HepG2 (cell line): ENCODE data around the gene WDR87. TPM values are rescaled to one million over a fixed set of nuclear protein-coding genes. Genes with fewer than 3 reads are reported as not detected.
A peak's percentile ranks its signal among the peaks of the same experiment; 100 is the strongest.

ENCODE experiments used
- ARID5B ChIP-seq: IDR thresholded peaks from 2 replicates; pipeline ENCODE4 v1.4.0; 2020; ENCODE audit warnings: mild to moderate bottlenecking, missing genetic modification reagents
- EEA1 ChIP-seq: sonication (generic); formaldehyde crosslinking; IDR thresholded peaks from 2 replicates; pipeline ENCODE4 v1.5.1; 2020; ENCODE audit warnings: mild to moderate bottlenecking, missing genetic modification reagents, borderline replicate concordance
- ELF3 ChIP-seq: IDR thresholded peaks from 2 replicates; pipeline ENCODE4 v1.6.1; 2016; ENCODE audit warnings: missing genetic modification reagents, missing compliant biosample characterization
- GATAD2A ChIP-seq: IDR thresholded peaks from 2 replicates; pipeline ENCODE4 v1.6.1; 2016
- GZF1 ChIP-seq: sonication (generic); formaldehyde crosslinking; IDR thresholded peaks from 2 replicates; pipeline ENCODE4 v1.5.1; 2020; ENCODE audit warnings: mild to moderate bottlenecking, missing genetic modification reagents
- HNF4G ChIP-seq, 2 experiments: sonication (generic) in 1 of 2; formaldehyde crosslinking in 1 of 2; IDR thresholded peaks; 2 replicates each; pipeline versions ENCODE4 v1.4.0 to v1.6.1; 2011 to 2020; ENCODE audit warnings: borderline replicate concordance in 2 of 2, low read depth in 2 of 2, mild to moderate bottlenecking in 2 of 2, low read length in 1 of 2, missing genetic modification reagents in 1 of 2, moderate library complexity in 1 of 2
- KLF13 ChIP-seq: sonication (generic); formaldehyde crosslinking; IDR thresholded peaks from 2 replicates; pipeline ENCODE4 v1.4.0; 2020; ENCODE audit warnings: mild to moderate bottlenecking, missing genetic modification reagents
- KLF9 ChIP-seq: IDR thresholded peaks from 2 replicates; pipeline ENCODE4 v1.6.1; 2016; ENCODE audit warnings: low read depth
- NR2C2 ChIP-seq: sonication (generic); formaldehyde crosslinking; IDR thresholded peaks from 2 replicates; pipeline ENCODE4 v1.4.0; 2020; ENCODE audit warnings: missing genetic modification reagents, mild to moderate bottlenecking, moderate library complexity, borderline replicate concordance
- PBX3 ChIP-seq: sonication (generic); formaldehyde crosslinking; IDR thresholded peaks from 2 replicates; pipeline ENCODE4 v1.8.1; 2023; ENCODE audit warnings: missing genetic modification reagents, inconsistent platforms, borderline replicate concordance
- PHB2 ChIP-seq: fragments of 450-650 bp; IDR thresholded peaks from 2 replicates; pipeline ENCODE4 v1.6.1; 2018; ENCODE audit not compliant: partially characterized antibody
- TEAD3 ChIP-seq: optimal IDR thresholded peaks from 2 replicates; pipeline ENCODE3; 2016; ENCODE audit warnings: borderline replicate concordance
- U2AF1 ChIP-seq: fragments of 200-400 bp; formaldehyde crosslinking; optimal IDR thresholded peaks from 2 replicates; pipeline ENCODE3; 2017; ENCODE audit warnings: mild to moderate bottlenecking, low read depth, low read length
- ZFP82 ChIP-seq: sonication (generic); formaldehyde crosslinking; IDR thresholded peaks from 2 replicates; pipeline ENCODE4 v1.5.1; 2020; ENCODE audit warnings: mild to moderate bottlenecking, missing genetic modification reagents, borderline replicate concordance
- ZNF17 ChIP-seq: sonication (generic); formaldehyde crosslinking; IDR thresholded peaks from 2 replicates; pipeline ENCODE4 v1.5.0; 2020; ENCODE audit warnings: mild to moderate bottlenecking, missing genetic modification reagents
- ZNF547 ChIP-seq: sonication (generic); formaldehyde crosslinking; IDR thresholded peaks from 2 replicates; pipeline ENCODE4 v1.5.1; 2020; ENCODE audit warnings: mild to moderate bottlenecking, missing genetic modification reagents
- ZNF615 ChIP-seq: sonication (generic); formaldehyde crosslinking; IDR thresholded peaks from 2 replicates; pipeline ENCODE4 v1.5.0; 2020; ENCODE audit warnings: mild to moderate bottlenecking, missing genetic modification reagents, borderline replicate concordance
- polyA plus RNA-seq, 8 experiments: library from polyadenylated mRNA; depleted of rRNA in 3 of 8; stranded (reverse) in 7 of 8; unstranded in 1 of 8; fragments of >200 nt; fragmentation: Illumina TruSeq in 4 of 8; extraction: Trizol in 4 of 8; gene quantifications; 2 replicates each; pipeline versions ENCODE4 v1.2.1 to v1.2.3, GENCODE V29; 2011 to 2016; ENCODE audit warnings: low read depth in 4 of 8, missing spikeins in 1 of 8, mixed read lengths in 1 of 8; ENCODE audit not compliant: insufficient read depth in 1 of 8
- total RNA-seq, 5 experiments: library from RNA; depleted of rRNA; stranded (reverse); fragments of >200 nt; fragmentation: Illumina TruSeq; extraction: Trizol; gene quantifications; 2 replicates each; pipeline ENCODE4 v1.2.3, GENCODE V29; 2016; ENCODE audit warnings: low read depth in 1 of 5

Gene WDR87
- total and polyA plus RNA-seq, 2 of the 13 experiments (the other 11 are each of a cell fraction or from before 2014, with no cell fraction given) = not detected

DNA sequence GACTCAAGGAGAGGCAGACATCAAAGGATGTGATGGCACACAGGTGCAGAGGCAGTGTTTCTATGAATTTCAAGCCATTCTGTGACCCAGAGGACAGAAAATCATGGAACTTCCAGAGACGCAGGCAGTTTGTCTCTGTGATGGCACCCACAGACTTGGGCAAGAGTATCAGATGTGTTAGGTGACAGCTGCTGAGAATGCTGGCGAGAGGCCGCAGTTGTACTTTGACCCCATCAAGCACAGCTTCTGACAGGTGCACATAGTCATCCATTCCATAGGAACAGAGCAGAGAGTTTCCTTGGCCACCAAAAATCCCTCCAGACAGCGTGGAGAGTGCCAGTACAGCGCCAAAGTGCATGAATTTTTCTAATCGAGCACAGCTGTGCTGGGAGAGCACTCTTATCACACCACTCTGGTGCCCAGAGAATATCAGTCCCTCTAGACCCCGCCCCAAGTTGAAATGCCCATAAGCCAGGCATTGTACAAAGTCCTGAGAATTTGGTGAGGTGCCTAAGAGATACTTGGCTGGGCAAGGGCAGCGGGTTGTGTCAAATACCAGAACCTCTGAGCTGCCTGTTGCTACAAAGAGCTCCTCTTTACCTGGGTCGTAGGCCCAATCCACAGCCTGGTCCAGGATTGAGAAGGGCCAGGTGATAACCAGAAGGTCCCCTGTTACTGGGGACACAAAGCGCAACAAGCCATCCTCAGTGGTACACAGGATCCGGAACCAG is 12.4 kb downstream of the WDR87 start (continued):
- TF ChIP-seq GATAD2A (CRISPR knock-in tag) (0 out of 2 replicates have a peak, but pooled peaks have one; percentile 17), ZNF547 (CRISPR knock-in tag) (no peak), PHB2 (no peak), KLF13 (no peak), HNF4G (IDR thresholded peaks at IDR 0.05; ENCODE audit: borderline replicate concordance, low read depth, low read length) (peak; percentile 63), HNF4G (CRISPR knock-in tag; IDR thresholded peaks at IDR 0.05; ENCODE audit: borderline replicate concordance, low read depth) (no peak), GZF1 (no peak), ARID5B (CRISPR knock-in tag) (peak; percentile 37; the same call in 1 of the 2 replicates), ZFP82 (CRISPR knock-in tag) (no peak), KLF9 (no peak), ELF3 (0 out of 2 replicates have a peak, but pooled peaks have one; percentile 21), ZNF615 (CRISPR knock-in tag) (no peak), U2AF1 (no peak), ZNF17 (CRISPR knock-in tag) (no peak), PBX3 (CRISPR knock-in tag) (no peak), NR2C2 (CRISPR knock-in tag) (no peak), EEA1 (CRISPR knock-in tag) (no peak), TEAD3 (peak; percentile 24)
- TF ChIP-seq, all 625 proteins: peak for 14
